Osteocyte (in vitro differentiated cells): Measurements from ENCODE around the gene NGEF. TPM values are rescaled to one million over a fixed set of nuclear protein-coding genes. Genes with fewer than 3 reads are reported as not detected.

Experiments used
- DNase-seq: peaks from one replicate; pipeline ENCODE4 v3.0.0; 2021; ENCODE audit warnings: mixed read lengths; ENCODE audit not compliant: unreplicated experiment; ENCODE audit errors: extremely low spot score
- H3K27ac Mint-ChIP-seq: one replicate; pipeline ENCODE4 v1.8.0; 2021; ENCODE audit warnings: mild to moderate bottlenecking, mixed read lengths; ENCODE audit not compliant: unreplicated experiment
- H3K27me3 Mint-ChIP-seq: one replicate; pipeline ENCODE4 v1.8.0; 2021; ENCODE audit warnings: mixed read lengths; ENCODE audit not compliant: unreplicated experiment
- H3K36me3 Mint-ChIP-seq: one replicate; pipeline ENCODE4 v1.8.0; 2021; ENCODE audit warnings: mixed read lengths; ENCODE audit not compliant: unreplicated experiment
- H3K4me1 Mint-ChIP-seq: one replicate; pipeline ENCODE4 v1.8.0; 2021; ENCODE audit warnings: mixed read lengths; ENCODE audit not compliant: unreplicated experiment
- H3K4me3 Mint-ChIP-seq: one replicate; pipeline ENCODE4 v1.8.0; 2021; ENCODE audit warnings: mild to moderate bottlenecking, moderate library complexity, mixed read lengths; ENCODE audit not compliant: unreplicated experiment
- H3K9me3 Mint-ChIP-seq: one replicate; pipeline ENCODE4 v1.8.0; 2021; ENCODE audit warnings: mixed read lengths; ENCODE audit not compliant: unreplicated experiment
- CTCF ChIP-seq: fragments of 200-600 bp; sonication (generic); IDR thresholded peaks from 2 replicates; pipeline ENCODE4 v1.5.0; 2021; ENCODE audit warnings: antibody characterized with exemption, mild to moderate bottlenecking, moderate library complexity
- total RNA-seq: library from RNA; stranded (reverse); gene quantifications from 2 replicates; pipeline ENCODE4 v1.2.1, GENCODE V29; 2021

Gene NGEF
- total RNA-seq, 1 donor from 2014 or later = 0.27 TPM

- DNase-seq = no peak
- Mint-ChIP-seq H3K4me1 (peaks cover 4% of the 10 kb centered on the region), H3K27me3 (peaks cover 7% of the 10 kb centered on the region), H3K9me3 (no peaks in the 10 kb centered on the region), H3K36me3 (no peaks in the 10 kb centered on the region), H3K27ac (no peak overlapping the region), H3K4me3 (no peak overlapping the region)
- TF ChIP-seq CTCF = no peak
Observed at GRCh38 chr2:232879618-232880494, 133.2 kb downstream of the NGEF start.

DNA sequence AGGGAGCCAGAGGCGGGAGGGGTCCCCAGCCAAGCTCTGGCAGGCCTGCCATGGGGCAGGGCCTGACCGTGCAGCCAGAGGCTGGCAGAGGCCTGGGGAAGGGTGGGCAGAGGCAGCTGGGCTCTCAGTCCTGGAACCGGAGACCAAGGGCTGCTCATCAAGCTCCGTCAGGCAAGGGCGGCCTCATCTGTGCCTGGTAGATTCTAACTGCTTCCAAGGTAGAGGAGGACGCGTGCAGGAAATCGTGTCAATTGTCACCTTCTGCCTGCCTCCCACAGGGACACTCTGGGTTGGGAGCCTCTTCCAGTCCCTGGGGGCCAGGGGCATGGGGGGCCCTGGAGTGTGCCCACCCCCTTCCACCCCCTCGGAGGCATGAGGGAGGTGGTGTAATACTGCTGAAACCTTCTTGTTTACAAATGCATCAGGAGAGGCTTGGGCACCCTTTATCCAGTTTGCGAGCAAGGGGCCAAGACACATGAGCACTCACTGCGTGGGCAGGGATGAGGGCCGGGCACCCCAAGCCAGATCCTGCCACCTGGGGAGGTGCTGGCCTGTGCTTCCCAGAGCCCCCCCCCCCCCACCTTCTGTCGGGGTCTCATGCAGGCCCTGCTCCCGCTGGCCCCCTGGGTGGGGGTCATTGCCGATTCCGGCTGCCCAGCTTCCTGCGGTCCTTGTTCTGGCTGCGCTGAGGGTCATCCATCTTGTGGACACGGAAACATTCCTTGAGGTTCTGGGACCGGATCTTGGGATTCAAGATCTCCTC is 134.0 kb downstream of the NGEF start:
- Mint-ChIP-seq H3K4me3 (no peak overlapping the region), H3K36me3 (no peaks in the 10 kb centered on the region), H3K4me1 (peaks cover 4% of the 10 kb centered on the region), H3K27me3 (peaks cover 7% of the 10 kb centered on the region), H3K9me3 (no peaks in the 10 kb centered on the region), H3K27ac (no peak overlapping the region)
- DNase-seq = no peak
- no peak for TF ChIP-seq CTCF

- peaks cover 7% of the 10 kb centered on the region for H3K27me3 Mint-ChIP-seq
- H3K9me3 Mint-ChIP-seq = no peaks in the 10 kb centered on the region
- no peaks in the 10 kb centered on the region for H3K36me3 Mint-ChIP-seq
- peaks cover 4% of the 10 kb centered on the region for H3K4me1 Mint-ChIP-seq
- H3K4me3 Mint-ChIP-seq = no peak overlapping the region
- no peak for TF ChIP-seq CTCF
- H3K27ac Mint-ChIP-seq = no peak overlapping the region
- DNase-seq = no peak
Observed at GRCh38 chr2:232877940-232878511, 135.0 kb downstream of the NGEF start.

GRCh38 chr2:232876978-232877441 is 136.0 kb downstream of the NGEF start:
- H3K27me3 Mint-ChIP-seq = peaks cover 7% of the 10 kb centered on the region
- TF ChIP-seq CTCF = no peak
- DNase-seq = no peak
- H3K4me1 Mint-ChIP-seq = peaks cover 4% of the 10 kb centered on the region
- H3K4me3 Mint-ChIP-seq = peak overlapping the region; percentile 38
- no peak overlapping the region for H3K27ac Mint-ChIP-seq
- no peaks in the 10 kb centered on the region for H3K9me3 Mint-ChIP-seq
- no peaks in the 10 kb centered on the region for H3K36me3 Mint-ChIP-seq
